ENCODE results near the gene CD244.
"Not testable (repeated sequence)": the region's sequence is repeated elsewhere in the genome, so short reads cannot be mapped to it uniquely, and the experiment has no call there.

Gene CD244

GRCh38 chr1:160877221-160877620, 14.5 kb upstream of the CD244 start:
- DNase-seq, result no peak

- no peak for DNase-seq
These were observed 13.6 kb upstream of the CD244 start for GRCh38 chr1:160876311-160876710.

- DNase-seq, result not testable (repeated sequence)
These were observed 12.9 kb upstream of the CD244 start for GRCh38 chr1:160875591-160875990.

GRCh38 chr1:160874935-160875334, 12.2 kb upstream of the CD244 start:
- no peak for DNase-seq

GRCh38 chr1:160868141-160868540, 5.5 kb upstream of the CD244 start:
- DNase-seq, result no peak

- DNase-seq, result not testable (repeated sequence)
These were observed 5.0 kb upstream of the CD244 start for GRCh38 chr1:160867651-160868050.

- no peak for DNase-seq
These were observed 4.1 kb upstream of the CD244 start for GRCh38 chr1:160866695-160867260.

GRCh38 chr1:160866001-160866694, 3.5 kb upstream of the CD244 start:
- no peak for DNase-seq

GRCh38 chr1:160865337-160865736, 2.6 kb upstream of the CD244 start:
- DNase-seq, result no peak

GRCh38 chr1:160864173-160864572, 1.5 kb upstream of the CD244 start:
- no peak for DNase-seq

GRCh38 chr1:160863774-160864131, 1.1 kb upstream of the CD244 start:
- no peak for DNase-seq

- DNase-seq, result no peak
These were observed 530 bp upstream of the CD244 start for GRCh38 chr1:160863061-160863773.

- DNase-seq, result no peak
These were observed 1.7 kb downstream of the CD244 start for GRCh38 chr1:160860840-160861505.

GRCh38 chr1:160859166-160859565, 3.5 kb downstream of the CD244 start:
- no peak for DNase-seq

- no peak for DNase-seq
These were observed 4.2 kb downstream of the CD244 start for GRCh38 chr1:160858507-160858906.

- DNase-seq, result no peak
These were observed 4.6 kb downstream of the CD244 start for GRCh38 chr1:160858097-160858496.

GRCh38 chr1:160855181-160855981, 7.3 kb downstream of the CD244 start:
- no peak for DNase-seq

- DNase-seq, result no peak
These were observed 8.9 kb downstream of the CD244 start for GRCh38 chr1:160853754-160854153.

- DNase-seq, result no peak
These were observed 9.7 kb downstream of the CD244 start for GRCh38 chr1:160853014-160853413.

- no peak for DNase-seq
These were observed 11.7 kb downstream of the CD244 start for GRCh38 chr1:160850993-160851392.

- DNase-seq, result no peak
These were observed 12.1 kb downstream of the CD244 start for GRCh38 chr1:160850541-160850940.

- no peak for DNase-seq
These were observed 16.4 kb downstream of the CD244 start for GRCh38 chr1:160846281-160846680.
